GM12878 (cell line): Measurements from ENCODE around the gene TBCD.

Experiments
- CTCF ChIP-seq, 3 experiments: IDR thresholded peaks in 2 of 3; conservative IDR thresholded peaks in 1 of 3; 2 replicates each; pipeline ENCODE4 v1.5.1; 2011; ENCODE audit warnings: low read depth in 3 of 3, low read length in 3 of 3, mild to moderate bottlenecking in 3 of 3, control low read depth in 2 of 3, moderate library complexity in 2 of 3, inconsistent platforms in 1 of 3, mixed read lengths in 1 of 3; ENCODE audit not compliant: control insufficient read depth in 2 of 3, insufficient read depth in 1 of 3; ENCODE audit errors: extremely low read depth in 1 of 3
- EZH2 ChIP-seq: IDR thresholded peaks from 2 replicates; pipeline ENCODE4 v1.6.1; 2012; ENCODE audit warnings: low read depth, mild to moderate bottlenecking, control low read depth, inconsistent platforms, low read length, borderline replicate concordance; ENCODE audit not compliant: control insufficient read depth
- POLR2AphosphoS5 ChIP-seq: IDR thresholded peaks from 2 replicates; pipeline ENCODE4 v1.6.1; 2011; ENCODE audit warnings: mild to moderate bottlenecking, low read length, inconsistent platforms
- RFX5 ChIP-seq: IDR thresholded peaks from 2 replicates; pipeline ENCODE4 v1.6.1; 2011; ENCODE audit warnings: low read depth, low read length, improper control_type of control experiment
- TF ChIP-seq, protein P1 (sequence below): IDR thresholded peaks from 2 replicates; pipeline ENCODE4 v1.6.1; 2011; ENCODE audit warnings: mild to moderate bottlenecking, low read depth, low read length, moderate library complexity; ENCODE audit not compliant: insufficient replicate concordance

- TF ChIP-seq POLR2AphosphoS5 (no peak), CTCF (IDR thresholded peaks at IDR 0.05 in 2 of 3, conservative IDR thresholded peaks at IDR 0.05 in 1 of 3; ENCODE audit: control insufficient read depth in 2 of 3, extremely low read depth in 1 of 3, insufficient read depth in 1 of 3, low read depth in 3 of 3, low read length in 3 of 3) (no peak), RFX5 (no peak), EZH2 (no peak)
- TF ChIP-seq, protein P1, sequence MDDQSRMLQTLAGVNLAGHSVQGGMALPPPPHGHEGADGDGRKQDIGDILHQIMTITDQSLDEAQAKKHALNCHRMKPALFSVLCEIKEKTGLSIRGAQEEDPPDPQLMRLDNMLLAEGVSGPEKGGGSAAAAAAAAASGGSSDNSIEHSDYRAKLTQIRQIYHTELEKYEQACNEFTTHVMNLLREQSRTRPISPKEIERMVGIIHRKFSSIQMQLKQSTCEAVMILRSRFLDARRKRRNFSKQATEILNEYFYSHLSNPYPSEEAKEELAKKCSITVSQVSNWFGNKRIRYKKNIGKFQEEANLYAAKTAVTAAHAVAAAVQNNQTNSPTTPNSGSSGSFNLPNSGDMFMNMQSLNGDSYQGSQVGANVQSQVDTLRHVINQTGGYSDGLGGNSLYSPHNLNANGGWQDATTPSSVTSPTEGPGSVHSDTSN: no peak
These were observed 81.1 kb downstream of the TBCD start for GRCh38 chr17:82832881-82833475.
